GM21723 (cell line): ENCODE data around the gene ZMYM2.
A peak's percentile ranks its signal among the peaks of the same experiment; 100 is the strongest.
"Not testable (repeated sequence)": the region's sequence is repeated elsewhere in the genome, so short reads cannot be mapped to it uniquely, and the experiment has no call there.

Experiments used
- ATAC-seq: cut with Tn5 transposase; IDR thresholded peaks from one replicate; pipeline ENCODE4 v1.9.1; 2021; ENCODE audit warnings: mild to moderate bottlenecking, moderate library complexity; ENCODE audit not compliant: unreplicated experiment

The ZMYM2 gene

DNA sequence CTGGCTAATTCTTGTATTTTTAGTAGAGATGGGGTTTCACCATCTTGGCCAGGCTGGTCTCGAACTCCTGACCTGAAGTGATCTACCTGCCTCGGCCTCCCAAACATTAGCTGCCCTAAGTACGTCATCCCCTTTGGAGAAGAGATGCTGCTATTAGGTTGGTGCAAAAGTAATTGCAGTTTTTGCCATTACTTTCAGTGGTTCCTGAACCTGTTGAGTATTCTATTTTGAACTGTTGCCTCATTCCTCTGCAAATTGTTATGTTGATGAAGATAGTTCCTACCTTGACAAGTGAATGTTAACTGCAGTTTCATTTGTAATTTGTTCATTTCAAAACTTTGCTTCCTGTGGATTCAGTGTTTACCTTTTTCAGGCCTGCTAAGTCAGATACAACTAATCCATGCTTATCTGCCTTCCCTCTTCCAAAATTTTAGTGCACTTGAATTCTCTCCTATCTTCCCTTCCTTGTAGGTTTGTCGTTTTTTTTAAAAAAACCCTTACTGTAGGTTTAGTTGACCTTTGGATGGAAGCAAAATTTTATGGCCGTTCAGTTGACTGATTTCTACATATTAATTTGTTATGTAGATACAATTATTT is 24.0 kb downstream of the ZMYM2 start:
- no peak for ATAC-seq

DNA sequence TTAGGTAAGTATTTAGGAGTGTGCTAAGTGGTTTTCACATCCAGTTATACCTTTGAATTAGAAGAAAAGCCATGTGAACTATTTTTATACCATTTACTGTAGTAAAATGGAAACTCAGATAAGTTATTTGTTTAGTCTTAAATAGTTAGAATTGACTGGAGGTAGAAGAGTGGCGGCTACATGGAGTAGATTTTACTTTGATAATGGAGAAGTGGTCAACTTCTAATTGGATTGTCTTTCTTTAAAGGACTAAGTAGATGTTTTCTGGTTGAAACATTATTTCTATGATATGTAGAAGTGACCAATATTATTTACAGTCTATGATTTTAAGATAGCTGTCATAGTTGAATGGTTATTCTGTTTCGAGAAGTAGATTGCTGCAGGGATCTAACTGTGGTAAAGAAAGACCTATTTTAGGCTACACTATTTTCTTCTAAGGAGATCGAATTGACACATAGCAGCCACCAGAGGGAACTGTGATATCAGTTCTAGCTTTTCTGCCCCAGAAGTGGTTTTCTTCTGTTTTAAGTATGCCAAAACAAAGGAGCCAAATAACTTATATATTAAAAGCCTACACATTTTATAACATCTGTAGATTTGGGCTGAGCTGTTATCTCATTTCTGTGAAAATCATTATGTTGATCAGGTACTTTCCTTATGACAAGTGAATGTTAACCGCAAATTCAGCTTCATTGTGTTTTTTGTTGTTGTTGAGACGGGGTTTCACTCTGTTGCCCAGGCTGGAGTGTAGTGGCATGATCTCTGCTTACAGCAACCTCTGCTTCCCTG is 26.1 kb downstream of the ZMYM2 start:
- peak; percentile 86 for ATAC-seq

DNA sequence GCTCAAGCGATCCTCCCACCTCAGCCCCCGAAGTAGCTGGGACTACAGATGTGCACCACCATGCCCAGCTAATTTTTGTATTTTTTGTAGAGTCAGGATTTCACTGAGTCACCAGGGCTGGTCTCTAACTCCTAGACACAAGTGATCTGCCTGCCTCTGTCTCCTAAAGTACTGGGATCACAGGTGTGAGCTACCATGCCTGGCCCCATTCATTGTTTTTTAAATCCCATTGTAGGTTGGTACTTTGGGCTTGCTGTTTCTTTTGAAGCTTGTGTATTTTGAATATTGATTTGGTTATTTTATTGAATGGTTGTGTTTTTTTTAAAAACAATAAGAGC is 26.7 kb downstream of the ZMYM2 start:
- ATAC-seq = no peak

DNA sequence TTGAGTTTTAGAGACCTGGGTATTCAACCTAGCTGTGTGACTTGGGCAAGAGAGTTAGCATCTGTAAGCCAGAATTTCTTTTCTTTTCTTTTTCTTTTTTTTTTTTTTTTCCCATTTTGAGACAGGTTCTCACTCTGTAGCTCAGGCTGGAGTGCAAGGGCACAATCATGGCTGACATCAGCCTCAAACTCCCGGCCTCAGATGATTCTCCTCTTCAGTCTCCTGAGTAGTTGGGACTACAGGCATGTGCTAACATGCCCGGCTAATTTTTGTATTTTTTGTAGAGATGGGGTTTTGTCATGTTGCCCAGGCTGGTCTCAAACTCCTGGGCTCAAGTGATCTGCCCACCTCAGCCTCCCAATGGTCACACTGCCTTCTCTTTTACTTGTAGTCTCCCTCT is 33.0 kb downstream of the ZMYM2 start:
- ATAC-seq = no peak

DNA sequence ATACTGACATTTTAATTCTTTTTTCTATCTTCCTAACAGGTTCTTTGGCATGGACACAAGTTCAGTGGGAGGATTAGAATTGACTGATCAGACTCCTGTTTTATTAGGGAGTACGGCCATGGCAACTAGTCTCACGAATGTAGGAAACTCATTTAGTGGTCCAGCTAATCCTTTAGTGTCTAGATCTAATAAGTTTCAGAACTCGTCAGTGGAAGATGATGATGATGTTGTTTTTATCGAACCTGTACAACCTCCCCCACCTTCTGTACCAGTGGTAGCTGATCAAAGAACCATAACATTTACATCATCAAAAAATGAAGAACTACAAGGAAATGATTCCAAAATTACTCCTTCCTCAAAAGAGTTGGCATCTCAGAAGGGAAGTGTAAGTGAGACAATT is 34.5 kb downstream of the ZMYM2 start:
- ATAC-seq = no peak

DNA sequence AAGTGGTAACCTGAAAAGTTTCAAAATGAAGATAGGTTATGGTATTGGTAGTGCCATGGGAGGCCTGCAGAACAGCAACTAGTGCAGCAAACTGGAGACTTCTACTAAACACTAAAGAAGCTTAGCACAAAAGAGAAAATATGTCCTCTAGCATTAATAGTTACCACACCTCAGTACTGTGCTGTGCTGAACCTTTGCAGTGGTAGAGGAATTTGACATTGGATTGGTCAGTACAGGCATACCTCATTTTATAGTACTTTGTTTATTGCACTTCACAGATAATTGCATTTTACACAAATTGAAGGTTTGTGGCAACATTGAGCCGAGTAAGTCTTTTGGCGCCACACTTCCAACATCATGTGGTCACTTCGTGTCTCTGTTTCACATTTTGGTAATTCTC is 40.4 kb downstream of the ZMYM2 start:
- ATAC-seq = no peak

DNA sequence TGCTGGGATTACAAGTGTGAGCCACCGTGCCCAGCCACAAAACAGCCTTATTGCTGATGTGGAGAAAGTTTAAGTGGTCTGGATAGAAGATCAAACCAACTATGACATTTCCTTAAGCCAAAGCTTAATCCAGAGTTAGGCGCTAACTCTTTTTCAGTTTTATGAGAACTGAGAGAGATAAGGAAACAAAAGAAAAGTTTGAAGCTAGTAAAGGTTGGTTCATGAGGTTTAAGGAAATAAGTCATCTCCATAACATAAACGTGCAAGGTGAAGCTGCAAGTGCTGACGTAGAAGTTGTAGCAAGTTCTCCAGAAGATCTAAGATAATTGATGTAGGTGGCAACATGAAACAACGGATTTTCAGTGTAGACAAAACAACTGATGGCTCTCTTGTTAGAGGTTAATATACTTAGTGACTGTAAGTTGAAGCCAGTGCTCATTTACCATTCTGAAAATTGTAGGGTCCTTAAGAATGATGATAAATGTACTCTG is 41.6 kb downstream of the ZMYM2 start:
- no peak for ATAC-seq

DNA sequence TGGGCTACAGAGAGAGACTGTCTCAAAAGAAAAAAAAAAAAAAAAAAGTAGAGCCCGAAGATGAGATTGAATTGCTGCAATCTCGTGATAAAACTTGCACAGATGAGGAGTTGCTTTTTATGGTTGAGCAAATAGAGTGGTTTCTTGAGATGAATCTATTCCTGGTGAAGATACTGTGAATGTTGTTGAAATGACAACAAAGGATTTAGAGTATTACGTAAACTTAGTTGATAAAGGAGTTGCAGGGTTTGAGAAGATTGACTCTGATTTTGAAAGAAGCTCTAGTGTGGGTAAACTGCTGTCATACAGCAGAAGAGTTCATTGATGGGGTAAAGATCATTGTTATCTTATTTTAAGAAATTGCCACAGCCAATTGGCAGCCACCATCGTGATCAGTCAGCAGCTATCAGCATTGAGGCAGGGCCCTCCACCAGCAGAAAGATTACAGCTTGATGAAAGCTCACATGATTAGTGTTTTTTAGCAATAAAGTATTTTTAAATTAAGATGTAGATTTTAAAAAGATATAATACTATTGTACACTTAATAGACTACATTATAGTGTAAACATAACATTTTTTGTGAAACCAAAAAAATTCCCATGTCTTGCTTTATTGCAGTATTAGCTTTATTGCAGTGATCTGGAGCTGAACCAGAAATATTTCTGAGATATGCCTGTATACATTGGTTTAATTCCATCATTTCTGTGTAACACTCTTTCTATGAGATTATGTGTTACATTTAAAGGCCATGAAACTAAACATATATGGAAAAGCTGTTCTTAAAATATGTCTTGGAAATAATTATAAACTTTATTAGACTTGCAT is 43.1 kb downstream of the ZMYM2 start:
- no peak for ATAC-seq

DNA sequence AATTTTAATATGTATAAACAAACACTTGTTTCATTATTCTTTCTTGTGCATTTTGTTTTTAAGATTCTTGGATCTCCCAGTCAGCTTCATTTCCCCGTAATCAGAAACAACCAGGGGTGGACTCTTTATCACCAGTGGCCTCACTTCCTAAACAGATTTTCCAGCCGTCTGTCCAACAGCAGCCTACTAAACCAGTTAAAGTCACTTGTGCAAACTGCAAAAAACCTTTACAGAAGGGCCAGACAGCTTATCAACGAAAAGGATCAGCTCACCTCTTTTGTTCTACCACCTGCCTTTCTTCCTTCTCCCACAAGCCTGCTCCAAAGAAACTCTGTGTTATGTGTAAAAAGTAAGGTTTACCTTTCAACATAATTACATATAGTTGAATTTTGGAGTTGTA is 44.3 kb downstream of the ZMYM2 start:
- ATAC-seq = no peak

DNA sequence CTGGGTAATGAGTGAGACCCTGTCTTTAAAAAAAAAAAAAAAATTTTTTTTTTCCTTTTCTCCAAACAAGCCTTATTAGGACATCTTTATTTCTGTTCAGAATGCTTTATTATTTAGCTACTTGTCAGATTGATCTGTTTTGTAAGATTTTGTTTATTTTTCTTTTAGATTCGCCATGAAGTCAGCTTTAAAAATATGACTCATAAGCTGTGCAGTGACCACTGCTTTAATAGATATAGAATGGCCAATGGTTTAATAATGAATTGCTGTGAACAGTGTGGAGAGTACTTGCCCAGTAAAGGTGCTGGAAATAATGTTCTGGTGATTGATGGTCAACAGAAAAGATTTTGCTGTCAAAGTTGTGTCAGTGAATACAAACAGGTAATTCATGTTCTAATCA is 47.7 kb downstream of the ZMYM2 start:
- no peak for ATAC-seq

DNA sequence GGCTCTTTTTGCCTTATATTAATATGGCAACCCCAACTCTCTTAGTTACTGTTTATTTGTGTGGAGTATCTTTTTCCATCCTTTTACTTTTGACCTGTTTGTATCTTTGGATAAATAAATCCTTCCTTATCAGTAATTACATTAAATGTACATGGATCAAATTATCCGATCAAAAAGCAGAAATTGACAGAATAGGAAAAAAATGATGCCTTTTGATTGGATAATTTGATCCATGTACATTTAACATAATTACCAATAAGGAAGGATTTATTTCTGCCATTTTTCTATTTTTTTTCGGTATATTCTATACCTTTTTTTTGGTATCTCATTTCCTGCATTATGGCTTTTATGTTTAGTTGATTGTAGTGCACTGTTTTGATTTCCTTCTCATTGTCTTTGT is 57.2 kb downstream of the ZMYM2 start:
- ATAC-seq = no peak

DNA sequence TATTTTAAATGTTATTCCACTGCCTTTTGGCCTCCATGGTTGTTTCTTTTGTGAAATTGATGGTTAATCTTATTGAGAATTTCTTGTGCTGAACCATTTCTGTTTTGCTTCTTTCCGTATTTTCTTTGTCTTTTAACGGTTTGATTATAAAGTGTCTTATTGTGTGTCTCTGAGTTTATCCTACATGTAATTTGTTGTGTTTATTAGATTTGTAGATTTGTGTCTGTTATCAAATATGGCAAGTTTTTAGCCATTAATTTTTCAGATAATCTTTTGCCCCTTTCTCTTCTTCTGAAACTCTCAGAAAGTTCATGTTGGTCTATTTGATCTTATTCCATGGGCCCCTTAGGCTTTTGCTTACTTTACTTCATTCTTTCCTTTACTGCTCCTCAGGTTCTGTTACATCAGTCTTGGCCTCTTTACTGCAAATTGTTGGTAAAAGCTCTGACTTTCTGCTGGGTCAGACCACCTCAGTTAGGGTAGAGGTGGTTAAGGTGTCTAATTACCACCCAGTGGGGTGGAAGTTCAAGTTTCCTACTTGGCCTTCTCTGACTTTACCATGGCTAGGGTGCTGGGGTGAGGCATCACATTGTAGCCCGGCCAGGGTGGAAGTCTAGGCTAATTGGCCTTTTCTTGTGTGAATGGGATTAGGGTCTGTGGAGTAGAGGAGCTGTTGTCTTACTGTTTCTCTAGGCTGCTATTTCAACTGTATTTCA is 58.3 kb downstream of the ZMYM2 start:
- no peak for ATAC-seq

DNA sequence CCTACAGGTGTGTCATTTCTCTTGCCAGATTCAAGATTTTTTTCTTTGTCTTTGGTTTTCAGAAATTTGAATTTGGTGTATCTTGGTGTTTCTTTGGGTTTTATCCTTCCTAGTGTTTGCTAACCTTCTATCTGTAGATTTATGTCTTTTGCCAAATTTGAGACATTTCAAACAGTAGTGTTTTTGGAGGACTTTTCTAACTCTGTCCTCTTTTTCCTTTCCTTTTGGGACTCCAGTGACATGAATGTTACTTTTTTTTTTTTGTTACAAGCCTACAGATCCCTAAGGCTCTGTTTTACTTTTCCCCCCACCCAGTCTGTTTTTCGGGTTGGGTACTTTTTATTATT is 58.8 kb downstream of the ZMYM2 start:
- ATAC-seq = no peak

DNA sequence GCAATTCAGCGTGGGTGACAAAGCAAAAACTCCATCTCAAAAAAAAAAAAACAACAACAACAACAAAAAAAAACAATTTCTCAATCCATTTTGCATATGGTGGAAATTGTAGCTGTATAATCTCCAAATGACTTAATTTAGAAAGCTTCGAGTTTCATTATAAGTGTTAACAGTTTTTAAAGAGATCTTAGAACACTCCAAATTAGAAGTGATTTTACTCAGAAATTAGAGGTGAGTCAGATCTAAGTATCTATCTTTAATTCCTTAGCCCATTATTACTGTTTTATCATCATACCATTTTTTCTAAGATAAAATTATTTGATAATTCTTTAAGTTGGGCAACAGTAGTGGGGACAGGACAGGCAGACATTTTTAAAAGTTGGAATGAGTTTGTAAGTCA is 60.5 kb downstream of the ZMYM2 start:
- ATAC-seq = no peak

DNA sequence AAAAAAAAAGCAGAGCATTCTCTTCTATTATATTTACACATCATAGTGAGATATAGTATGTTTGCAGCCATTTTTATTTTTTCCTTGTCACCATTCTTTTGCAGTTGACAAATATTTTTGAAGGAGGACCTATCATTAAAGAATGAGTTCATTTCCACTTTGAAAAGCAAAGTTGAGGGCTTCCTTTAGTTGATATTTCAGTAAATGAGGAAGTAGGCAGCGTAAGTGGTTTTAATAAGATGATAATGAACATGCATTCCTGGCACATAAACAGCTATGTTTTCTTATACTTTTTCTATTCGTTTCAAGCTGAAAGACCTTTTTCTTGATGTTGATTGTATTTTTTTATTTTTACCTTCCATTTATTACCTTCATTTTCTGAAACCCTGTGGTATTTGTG is 66.2 kb downstream of the ZMYM2 start:
- no peak for ATAC-seq

DNA sequence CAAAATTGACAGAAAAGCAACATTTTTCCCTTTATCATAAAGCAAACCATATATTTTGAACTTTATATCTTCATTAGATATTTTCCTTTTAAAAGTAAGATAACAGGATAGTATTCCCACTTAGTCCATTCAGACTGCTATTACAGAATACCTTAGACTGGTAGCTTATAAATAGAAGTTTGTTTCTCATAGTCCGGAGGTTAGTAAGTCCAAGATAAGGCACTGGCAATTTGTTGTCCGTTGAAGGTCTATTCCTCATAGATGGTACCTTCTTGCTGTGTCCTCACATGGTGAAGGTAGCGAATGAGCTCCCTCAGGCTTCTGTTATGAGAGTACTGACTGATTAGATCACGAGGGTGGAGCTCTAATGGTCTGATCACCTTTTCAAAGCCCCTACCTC is 70.4 kb downstream of the ZMYM2 start:
- no peak for ATAC-seq

DNA sequence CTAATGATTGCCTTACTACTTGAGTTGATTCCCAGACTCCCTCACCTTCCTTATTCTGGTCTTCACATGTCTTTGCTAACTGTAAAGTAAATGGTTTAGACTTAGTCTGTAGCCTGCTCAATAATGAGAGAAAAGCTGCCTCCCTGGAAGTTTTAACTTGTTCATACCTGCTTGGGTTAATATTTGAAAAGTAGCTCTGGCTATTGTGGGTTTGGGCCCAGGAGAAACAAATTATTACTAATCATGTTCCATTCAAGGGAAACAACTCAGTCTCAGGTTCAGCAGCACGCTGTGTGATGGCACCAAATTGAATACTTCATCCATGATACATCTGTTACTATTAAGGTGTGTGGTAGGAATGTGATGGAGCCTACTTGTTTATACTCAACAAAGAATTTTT is 75.0 kb downstream of the ZMYM2 start:
- ATAC-seq = no peak

DNA sequence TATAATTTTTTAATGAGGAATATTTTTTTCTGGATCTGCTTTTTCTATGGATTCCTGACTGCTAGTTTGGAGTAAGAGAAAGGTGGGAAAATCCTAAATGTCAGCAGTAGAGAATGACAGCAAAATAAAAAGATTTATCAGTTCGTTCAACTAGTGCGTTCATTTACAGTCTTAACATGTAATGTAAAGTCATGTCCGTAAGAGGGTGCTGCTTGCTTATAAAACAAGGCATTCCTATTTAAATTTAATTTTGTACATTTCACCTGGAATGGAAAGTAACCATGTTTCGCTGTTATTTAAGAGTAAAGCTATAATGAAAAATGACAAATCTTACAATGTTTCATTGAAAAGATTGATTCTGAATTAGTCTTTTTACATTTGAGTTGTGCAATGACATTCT is 76.6 kb downstream of the ZMYM2 start:
- no peak for ATAC-seq

DNA sequence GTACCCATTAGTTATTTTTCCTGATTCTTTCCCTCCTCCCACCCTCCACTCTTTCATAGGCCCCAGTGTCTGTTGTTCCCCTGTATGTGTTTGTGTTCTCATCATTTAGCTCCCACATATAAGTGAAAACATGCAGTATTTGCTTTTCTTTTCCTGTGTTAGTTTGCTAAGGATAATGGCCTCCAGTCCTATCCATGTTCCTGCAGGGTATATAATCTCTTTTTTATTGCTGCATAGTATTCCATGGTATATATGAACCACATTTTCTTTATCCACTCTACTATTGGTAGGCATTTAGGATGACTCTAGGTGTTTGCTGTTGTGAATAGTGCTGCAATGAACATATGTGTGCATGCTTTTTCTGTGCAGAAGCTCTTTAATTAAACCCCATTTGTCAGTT is 79.4 kb downstream of the ZMYM2 start:
- ATAC-seq = no peak

DNA sequence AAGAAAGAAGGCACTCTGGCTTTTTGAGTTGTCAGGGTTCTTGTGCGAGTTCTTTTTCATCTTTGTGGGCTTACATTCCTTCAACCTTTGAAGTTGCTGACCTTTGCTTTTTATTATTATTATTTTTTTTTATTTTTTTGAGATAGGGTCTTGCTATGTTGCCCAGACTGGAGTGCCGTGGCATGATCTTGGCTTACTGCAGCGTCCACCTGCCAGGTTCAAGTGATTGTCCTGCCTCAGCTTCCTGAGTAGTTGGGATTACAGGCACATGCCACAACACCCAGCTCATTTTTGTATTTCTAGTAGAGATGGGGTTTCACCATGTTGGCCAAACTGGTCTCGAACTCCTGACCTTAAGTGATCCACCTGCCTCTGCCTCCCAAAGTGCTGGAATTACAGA is 84.1 kb downstream of the ZMYM2 start:
- not testable (repeated sequence) for ATAC-seq

DNA sequence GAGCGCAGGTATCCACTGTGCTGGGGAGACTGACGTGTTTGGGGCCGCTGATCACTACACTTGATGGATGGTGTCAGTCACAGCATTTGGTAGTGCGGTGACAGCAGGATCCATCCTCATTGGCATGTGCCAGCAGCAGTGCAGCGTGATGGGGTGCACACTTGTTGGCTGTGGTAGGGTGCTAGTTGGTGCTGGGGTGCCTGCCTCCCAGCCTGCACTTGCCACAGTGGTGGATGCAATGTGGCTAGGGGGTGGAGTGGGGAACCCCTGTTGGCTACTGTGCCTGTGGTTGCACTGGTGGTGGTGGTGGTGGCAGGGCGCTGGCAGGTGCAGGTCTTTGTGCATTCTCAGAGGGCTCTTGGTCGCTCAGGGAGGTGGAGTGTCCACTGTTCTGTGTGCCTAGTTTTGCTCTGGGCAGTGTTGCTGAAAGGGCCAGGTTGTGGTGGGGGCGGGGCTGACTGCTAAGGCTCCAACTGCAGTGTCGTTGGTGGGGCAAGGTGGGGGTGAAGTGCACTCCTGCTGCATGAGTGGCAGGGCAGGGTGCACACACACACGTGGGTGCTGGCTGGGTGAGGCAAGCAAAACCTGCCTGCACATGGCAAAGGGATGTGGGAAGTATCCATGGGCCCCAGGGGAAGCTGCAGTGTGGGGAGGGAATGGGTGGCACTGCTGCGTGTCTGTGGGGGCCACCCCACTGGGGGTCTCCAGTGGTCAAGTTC is 84.8 kb downstream of the ZMYM2 start:
- no peak for ATAC-seq
